Germinal center (tissue), 1 donor: Measurements from ENCODE around the gene GKAP1.
A peak's percentile ranks its signal among the peaks of the same experiment; 100 is the strongest.
"Not testable (repeated sequence)": the region's sequence is repeated elsewhere in the genome, so short reads cannot be mapped to it uniquely, and the experiment has no call there.

Source experiments
- DNase-seq: peaks from one replicate; pipeline ENCODE4 v3.0.0; 2012; ENCODE audit warnings: mixed read lengths, low spot score

The GKAP1 gene

DNA sequence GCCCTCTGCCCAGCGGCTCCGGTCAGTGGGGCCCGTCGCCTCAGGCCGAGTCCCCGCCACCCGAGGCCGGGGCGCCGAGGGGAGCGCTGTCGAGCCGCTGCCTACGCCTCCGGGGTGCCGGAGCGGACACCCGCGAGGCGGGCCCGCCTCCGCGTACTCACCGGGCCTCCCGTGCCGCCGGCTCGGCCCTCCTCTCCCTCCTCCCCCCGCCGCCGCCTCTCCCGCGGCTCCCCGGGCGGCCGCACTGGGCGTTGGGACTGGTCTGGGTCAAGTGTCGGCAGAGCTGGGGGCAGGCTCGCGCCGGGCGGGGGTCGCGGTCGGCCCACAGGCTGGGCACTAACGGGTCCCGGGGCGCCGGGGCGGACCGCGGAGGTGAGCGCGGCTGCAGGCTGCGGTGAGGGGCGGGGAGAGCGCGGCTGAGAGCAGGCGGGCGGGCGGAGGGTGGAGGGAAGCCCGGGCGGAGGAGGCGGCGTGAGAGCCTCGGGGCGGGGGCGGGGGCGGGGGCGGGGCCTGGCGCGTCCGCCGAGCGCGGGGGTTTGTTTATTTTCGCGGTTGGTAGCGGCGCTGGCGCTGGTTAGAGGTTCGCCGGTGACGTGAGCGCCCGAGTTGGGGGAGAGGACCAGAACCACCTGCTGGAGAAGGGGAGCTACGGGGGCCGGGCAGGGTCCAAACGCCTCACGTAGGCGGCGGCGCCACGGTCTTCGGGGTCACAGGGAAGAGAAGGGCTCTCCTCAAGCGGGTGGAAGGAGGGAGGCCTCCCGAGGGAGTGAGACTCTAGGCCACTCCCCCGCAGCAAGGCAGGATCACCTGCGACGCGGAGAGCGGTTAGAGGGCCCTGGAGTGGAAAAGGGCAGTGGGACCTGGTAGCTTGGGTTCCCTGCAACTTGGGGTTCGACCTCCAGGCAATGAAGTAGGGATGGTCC lies at the start of gene GKAP1:
TSS of gene GKAP1 (minus strand) at position 414 of the 923 bp plus-strand sequence. CDS start 11,252 bp downstream, outside the sequence.
- DNase-seq, result peak; percentile 79

DNA sequence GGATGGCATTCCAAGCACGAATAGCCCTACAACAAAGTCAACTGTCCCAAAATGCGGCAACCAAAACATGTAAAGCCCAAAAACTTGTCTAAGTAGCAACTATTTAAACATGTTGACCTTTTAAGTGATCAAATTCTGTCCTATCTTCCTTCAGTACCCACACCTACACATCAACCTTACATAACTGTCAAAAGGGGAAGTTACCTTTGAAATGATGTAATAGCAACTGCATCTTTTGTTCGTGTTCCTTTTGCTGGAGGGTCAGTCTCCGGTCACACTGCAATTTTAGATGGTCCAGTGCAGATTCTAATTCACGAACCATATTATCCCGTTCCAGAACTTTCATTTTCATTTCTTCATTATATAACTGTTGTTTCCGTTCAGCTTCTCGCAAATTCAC lies 32.3 kb upstream of the GKAP1 start:
- not testable (repeated sequence) for DNase-seq

GRCh38 chr9:83837070-83837643 lies 19.6 kb upstream of the GKAP1 start:
- DNase-seq, result not testable (repeated sequence)

DNA sequence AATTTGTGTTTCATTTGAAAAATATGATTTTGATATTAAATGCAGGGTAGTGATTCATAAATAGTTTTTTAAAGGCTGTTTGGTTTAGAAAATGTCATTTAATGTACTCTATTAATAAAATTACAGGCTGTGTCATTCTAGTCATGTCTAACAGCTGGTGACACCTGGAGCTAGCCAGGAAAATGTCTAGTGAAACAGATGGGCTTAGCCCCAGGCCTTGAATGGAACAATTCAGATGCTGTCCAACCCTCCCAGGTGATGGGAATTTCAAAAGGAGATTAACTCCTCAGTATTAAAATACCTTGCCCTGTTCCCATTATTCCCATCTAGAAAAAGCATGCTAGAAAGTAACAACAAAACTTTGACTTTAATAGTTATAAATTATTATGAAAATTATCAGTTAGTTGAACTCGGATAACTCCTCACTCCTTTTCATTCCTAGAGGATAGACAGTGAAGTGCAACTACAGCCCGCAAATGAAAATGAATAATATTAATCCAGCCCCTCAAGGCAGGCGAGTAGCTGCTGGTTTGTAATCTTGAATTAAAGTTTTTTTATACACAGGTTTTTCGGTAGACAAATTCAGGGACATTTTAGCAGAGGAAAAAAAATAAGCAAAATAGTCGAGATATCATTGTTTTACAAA lies 13.0 kb upstream of the GKAP1 start:
- DNase-seq, result not testable (repeated sequence)

DNA sequence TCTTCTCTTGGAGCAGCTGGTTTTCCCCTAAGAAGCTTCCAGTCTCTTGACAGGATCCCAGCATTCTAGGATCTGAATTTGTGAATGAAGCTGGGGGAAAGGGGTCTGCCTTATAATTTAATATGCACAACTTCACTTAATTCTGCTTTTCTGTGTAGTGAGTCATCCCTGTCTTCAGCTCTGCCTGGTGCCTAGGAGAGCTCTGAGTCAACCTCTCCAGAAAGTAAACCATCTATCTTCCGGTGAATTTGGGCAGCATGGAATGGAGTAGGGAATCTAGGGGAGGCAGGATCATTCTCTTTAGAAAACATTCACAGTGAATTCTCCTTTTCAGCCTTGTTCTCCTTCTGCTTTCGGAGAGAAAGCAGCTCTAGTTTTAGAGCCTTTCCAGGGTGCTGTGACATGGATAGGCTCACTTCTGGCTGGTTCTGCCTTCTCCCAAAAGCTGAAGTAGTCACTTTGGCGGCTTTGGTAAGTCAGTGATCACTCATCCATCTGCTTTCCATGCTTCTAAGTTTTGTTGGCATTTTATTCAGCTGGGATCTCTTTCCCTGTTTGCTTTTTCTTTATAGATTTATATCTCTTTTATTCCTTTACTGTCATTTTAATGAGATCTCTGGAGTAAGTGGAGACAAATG lies 7.5 kb upstream of the GKAP1 start:
- DNase-seq, result not testable (repeated sequence)

DNA sequence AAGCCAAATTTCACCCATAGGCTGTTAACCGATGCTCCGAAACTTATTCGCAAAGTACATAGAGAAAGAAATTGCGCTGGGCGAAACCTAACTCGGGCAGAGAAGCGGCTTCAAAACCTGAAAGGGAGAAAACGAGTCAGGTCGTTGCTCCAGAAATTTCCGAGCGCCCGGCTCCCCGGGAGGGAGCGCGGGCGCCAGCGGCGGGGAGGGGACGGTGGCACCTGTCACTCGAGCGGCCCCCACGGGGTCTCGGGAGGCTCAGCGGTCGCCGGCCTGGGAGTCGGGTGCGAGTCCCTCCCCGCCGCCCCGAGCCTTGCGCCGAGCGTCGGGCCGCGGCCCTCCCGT lies 586 bp downstream of the GKAP1 start:
- DNase-seq, result peak; percentile 2

DNA sequence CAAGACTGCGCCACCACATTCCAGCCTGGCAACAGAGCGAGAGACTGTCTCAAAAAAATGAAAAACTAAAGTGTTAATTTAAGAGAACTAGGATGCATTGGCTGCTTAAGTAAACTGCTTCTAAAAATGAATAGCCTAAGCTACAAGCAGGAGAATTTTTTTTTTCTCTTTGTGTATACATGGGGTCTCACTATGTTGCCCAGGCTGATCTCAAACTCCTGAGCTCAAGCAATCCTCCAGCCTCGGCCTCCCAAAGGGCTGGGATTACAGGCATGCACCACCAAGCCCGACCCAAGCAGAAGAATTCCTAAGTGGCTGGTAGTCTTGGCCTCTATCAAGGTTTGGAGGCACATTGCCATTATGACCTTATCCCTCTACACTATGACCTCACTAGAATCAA lies 2.4 kb downstream of the GKAP1 start:
- not testable (repeated sequence) for DNase-seq

GRCh38 chr9:83809213-83809612 lies 8.4 kb downstream of the GKAP1 start:
- not testable (repeated sequence) for DNase-seq

DNA sequence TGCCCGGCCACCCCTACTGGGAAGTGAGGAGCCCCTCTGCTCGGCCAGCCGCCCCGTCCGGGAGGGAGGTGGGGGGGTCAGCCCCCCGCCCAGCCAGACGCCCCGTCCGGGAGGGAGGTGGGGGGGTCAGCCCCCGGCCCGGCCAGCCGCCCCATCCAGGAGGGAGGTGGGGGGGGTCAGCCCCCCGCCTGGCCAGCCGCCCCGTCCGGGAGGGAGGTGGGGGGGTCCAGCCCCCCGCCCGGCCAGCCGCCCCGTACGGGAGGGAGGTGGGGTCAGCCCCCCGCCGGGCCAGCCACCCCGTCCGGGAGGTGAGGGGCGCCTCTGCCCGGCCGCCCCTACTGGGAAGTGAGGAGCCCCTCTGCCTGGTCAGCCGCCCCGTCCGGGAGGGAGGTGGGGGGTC lies 13.1 kb downstream of the GKAP1 start:
- DNase-seq, result not testable (repeated sequence)

DNA sequence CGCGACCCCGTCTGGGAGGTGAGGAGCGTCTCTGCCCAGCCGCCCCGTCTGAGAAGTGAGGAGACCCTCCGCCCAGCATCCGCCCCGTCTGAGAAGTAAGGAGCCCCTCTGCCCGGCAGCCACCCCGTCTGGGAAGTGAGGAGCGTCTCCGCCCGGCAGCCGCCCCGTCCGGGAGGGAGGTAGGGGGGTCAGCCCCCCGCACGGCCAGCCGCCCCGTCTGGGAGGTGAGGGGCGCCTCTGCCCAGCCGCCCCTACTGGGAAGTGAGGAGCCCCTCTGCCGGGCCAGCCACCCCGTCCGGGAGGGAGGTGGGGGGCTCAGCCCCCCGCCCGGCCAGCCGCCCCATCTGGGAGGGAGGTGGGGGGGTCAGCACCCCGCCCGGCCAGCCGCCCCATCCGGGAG lies 13.6 kb downstream of the GKAP1 start:
- DNase-seq, result not testable (repeated sequence)

GRCh38 chr9:83800236-83801033 lies 17.1 kb downstream of the GKAP1 start:
- DNase-seq, result no peak

DNA sequence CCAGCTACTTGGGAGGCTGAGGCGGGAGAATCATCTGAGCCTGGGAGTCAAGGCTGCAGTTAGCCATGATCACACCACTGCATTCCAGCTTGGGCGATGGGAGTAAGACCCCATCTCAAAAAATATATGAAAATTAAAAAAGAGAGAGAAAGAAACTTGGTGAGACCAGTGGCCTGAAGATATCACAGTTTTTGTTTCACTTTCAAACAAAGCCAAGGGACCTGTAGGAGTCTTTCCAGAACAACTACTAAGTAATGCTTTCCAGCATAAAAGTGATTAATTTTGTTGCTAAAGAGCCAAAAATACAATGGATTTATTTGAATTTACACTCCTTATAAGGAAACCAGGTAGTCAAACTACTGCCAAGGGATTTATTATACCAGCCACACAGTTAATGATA lies 23.5 kb downstream of the GKAP1 start:
- DNase-seq, result no peak

- no peak for DNase-seq
These were observed 24.8 kb downstream of the GKAP1 start for GRCh38 chr9:83792746-83793145.

DNA sequence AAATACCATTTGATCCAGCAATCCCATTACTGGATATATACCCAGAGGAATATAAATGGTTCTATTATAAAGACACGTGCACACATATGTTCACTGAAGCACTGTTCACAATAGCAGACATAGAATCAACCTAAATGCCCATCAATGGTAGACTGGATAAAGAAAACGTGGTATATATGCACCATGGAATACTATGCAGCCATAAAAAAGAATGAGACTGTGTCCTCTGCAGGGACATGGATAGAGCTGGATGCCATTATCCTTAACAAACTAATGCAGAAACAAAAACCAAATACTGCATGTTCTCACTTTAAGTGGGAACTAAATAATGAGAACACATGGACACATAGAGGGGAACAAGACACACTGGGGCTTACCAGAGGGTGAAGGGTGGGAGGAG lies 39.4 kb downstream of the GKAP1 start:
- DNase-seq, result no peak

DNA sequence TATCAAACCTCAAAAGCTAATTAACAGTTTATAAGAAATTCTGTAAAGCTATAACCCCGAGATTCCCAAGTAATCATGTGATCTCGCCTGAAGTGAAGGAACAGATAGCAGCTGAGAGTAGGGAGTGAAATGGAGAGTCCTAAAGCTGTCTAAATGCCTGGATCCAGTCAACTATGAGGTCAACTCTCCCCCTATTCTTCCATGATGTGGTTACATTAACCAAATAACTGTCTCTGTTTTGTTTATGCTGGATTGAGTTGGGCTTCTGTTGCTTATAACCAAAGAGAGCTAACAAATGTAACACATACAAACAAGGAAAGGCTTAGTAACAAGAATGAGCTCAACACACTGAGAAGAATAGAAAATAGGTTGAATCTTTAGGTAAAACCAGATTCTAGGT lies 41.6 kb downstream of the GKAP1 start:
- no peak for DNase-seq

DNA sequence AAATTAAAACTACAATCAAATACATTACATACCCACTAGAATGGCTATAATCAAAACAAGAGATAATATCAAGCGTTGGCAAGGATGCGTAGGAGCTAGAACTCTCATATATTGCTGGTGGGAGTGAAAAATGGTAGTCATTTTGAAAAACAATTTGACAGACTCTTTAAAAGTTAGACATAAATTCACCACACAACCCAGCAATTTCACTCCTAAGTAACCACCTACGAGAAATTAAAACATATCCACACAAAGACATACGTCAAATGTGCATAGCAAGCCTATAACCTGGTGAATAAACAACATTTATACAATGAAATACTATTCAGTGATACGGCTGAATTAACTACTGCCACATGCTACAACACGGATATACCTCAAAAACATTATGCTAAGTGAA lies 44.7 kb downstream of the GKAP1 start:
- DNase-seq, result no peak

DNA sequence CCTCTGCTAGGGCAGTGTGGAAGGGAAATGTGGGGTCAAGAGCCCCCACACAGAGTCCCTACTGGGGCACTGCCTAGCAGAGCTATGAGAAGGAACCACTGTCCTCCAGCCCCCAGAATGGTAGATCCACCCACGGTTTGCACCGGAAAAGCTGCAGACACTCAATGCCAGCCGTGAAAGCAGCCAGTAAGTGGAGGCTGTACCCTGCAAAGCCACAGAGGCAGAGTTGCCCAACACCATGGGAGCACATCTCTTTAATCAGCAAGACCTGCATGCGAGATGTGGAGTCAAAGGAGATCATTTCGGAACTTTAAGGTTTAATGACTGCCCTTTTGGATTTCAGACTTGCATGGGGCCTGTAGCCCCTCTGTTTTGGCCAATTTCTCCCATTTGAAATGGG lies 52.2 kb downstream of the GKAP1 start:
- no peak for DNase-seq

DNA sequence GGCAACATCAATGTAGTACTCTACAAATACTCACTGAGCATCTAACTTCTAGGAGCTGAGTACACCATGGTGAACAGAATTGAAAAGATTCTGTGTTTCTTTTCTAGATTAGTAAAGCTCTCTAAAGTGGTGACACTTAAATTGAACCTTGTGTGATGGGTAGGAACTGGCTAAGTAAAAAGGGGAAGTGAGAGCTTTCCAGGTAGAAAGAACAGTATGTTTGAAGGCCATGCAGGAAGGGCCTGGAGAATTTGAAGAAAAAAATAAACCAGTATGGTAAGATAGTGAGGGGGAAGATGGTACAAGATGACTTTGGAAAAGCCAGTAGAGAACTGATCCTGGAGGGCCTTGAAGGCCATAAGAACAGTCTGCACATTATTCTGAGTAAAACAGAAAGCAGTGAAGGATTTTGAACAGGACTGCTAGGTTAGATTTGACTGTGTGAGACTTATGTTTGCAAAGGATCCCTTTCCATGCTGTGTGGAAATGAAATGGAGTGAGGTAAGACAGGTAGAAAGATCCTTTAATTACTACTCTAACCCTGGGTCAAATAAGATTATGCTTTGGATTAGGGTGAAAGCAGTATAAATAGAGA lies 63.1 kb downstream of the GKAP1 start:
- DNase-seq, result no peak

GRCh38 chr9:83749706-83750105 lies 67.9 kb downstream of the GKAP1 start:
- no peak for DNase-seq

GRCh38 chr9:83744206-83744605 lies 73.4 kb downstream of the GKAP1 start:
- DNase-seq, result no peak

- DNase-seq, result no peak
These were observed 83.8 kb downstream of the GKAP1 start for GRCh38 chr9:83733739-83734138.
